Airway epithelial cell (primary cell): ENCODE data around the gene CABYR. TPM values are rescaled to one million over a fixed set of nuclear protein-coding genes. Genes with fewer than 3 reads are reported as not detected.

Experiments
- total RNA-seq: library from RNA; depleted of rRNA; stranded (reverse); fragments of >200 nt; gene quantifications from 2 replicates; pipeline ENCODE4 v1.2.3, GENCODE V29; 2015

The CABYR gene
- total RNA-seq, result 5.9 and 6.9 TPM in 2 replicates

GRCh38 chr18:24138789-24139616 is at the start of gene CABYR:
Gene CABYR (plus strand): TSS chr18:24139062. CDS start chr18:24143115, 4,053 bp downstream.

Other genes with a start within 250 kb of the CABYR start
- 14.9 and 23.1 TPM in 2 replicates for gene TTC39C, start 124.3 kb upstream of the CABYR start, total RNA-seq